Ishikawa (cell line): ENCODE results near the gene LRRTM4.

Experiments used
- CREB1 ChIP-seq: IDR thresholded peaks from 2 replicates; pipeline ENCODE4 v1.6.1; 2012; ENCODE audit warnings: low read depth
- EP300 ChIP-seq: IDR thresholded peaks from 2 replicates; pipeline ENCODE4 v1.6.1; 2012; ENCODE audit warnings: borderline replicate concordance
- FOXM1 ChIP-seq: IDR thresholded peaks from 2 replicates; pipeline ENCODE4 v1.6.1; 2012; ENCODE audit warnings: low read depth, borderline replicate concordance
- MAX ChIP-seq: IDR thresholded peaks from 2 replicates; pipeline ENCODE4 v1.6.1; 2012
- RAD21 ChIP-seq: IDR thresholded peaks from 2 replicates; pipeline ENCODE4 v1.6.1; 2012; ENCODE audit warnings: low read depth
- TCF12 ChIP-seq: IDR thresholded peaks from 2 replicates; pipeline ENCODE4 v1.6.1; 2012; ENCODE audit warnings: low read depth
- TEAD4 ChIP-seq: IDR thresholded peaks from 2 replicates; pipeline ENCODE4 v1.6.1; 2012
- TF ChIP-seq, protein P1 (sequence below): IDR thresholded peaks from 2 replicates; pipeline ENCODE4 v1.6.1; 2012
- TF ChIP-seq, protein P2 (sequence below): IDR thresholded peaks from 2 replicates; pipeline ENCODE4 v1.6.1; 2012; ENCODE audit warnings: low read depth, mild to moderate bottlenecking

LRRTM4 gene

DNA sequence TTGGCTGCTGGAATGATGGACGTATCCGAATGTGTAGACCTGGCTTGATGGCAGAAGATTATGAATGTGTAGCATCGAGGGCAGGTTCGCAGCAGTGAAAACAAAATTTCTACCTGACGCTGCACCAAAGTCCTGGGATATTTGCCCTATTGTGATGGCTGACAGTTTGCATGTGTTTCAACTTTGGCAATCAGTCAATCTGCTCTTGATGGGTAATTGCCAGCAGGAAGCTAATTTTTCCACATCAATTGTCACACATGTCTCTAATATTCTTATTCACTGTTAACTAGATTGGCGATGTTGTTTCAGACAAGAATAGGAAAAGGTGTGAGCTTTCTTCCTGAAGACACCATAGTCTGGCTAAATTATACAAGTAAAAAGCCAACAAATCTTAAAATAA is 821.3 kb downstream of the LRRTM4 start:
- no peak for TF ChIP-seq RAD21
- no peak for TF ChIP-seq CREB1
- TF ChIP-seq, protein P1, sequence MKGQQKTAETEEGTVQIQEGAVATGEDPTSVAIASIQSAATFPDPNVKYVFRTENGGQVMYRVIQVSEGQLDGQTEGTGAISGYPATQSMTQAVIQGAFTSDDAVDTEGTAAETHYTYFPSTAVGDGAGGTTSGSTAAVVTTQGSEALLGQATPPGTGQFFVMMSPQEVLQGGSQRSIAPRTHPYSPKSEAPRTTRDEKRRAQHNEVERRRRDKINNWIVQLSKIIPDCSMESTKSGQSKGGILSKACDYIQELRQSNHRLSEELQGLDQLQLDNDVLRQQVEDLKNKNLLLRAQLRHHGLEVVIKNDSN: no peak
- no peak for TF ChIP-seq TCF12
- TF ChIP-seq TEAD4: no peak
- TF ChIP-seq, protein P2, sequence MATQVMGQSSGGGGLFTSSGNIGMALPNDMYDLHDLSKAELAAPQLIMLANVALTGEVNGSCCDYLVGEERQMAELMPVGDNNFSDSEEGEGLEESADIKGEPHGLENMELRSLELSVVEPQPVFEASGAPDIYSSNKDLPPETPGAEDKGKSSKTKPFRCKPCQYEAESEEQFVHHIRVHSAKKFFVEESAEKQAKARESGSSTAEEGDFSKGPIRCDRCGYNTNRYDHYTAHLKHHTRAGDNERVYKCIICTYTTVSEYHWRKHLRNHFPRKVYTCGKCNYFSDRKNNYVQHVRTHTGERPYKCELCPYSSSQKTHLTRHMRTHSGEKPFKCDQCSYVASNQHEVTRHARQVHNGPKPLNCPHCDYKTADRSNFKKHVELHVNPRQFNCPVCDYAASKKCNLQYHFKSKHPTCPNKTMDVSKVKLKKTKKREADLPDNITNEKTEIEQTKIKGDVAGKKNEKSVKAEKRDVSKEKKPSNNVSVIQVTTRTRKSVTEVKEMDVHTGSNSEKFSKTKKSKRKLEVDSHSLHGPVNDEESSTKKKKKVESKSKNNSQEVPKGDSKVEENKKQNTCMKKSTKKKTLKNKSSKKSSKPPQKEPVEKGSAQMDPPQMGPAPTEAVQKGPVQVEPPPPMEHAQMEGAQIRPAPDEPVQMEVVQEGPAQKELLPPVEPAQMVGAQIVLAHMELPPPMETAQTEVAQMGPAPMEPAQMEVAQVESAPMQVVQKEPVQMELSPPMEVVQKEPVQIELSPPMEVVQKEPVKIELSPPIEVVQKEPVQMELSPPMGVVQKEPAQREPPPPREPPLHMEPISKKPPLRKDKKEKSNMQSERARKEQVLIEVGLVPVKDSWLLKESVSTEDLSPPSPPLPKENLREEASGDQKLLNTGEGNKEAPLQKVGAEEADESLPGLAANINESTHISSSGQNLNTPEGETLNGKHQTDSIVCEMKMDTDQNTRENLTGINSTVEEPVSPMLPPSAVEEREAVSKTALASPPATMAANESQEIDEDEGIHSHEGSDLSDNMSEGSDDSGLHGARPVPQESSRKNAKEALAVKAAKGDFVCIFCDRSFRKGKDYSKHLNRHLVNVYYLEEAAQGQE: no peak
- TF ChIP-seq EP300: no peak
- no peak for TF ChIP-seq MAX
- no peak for TF ChIP-seq FOXM1
